ENCODE measurements around the gene TMEM151B. TPM values are rescaled to one million over a fixed set of nuclear protein-coding genes. Genes with fewer than 3 reads are reported as not detected.

TMEM151B gene
- total RNA-seq, 1 experiment from 2014 or later: not detected

DNA sequence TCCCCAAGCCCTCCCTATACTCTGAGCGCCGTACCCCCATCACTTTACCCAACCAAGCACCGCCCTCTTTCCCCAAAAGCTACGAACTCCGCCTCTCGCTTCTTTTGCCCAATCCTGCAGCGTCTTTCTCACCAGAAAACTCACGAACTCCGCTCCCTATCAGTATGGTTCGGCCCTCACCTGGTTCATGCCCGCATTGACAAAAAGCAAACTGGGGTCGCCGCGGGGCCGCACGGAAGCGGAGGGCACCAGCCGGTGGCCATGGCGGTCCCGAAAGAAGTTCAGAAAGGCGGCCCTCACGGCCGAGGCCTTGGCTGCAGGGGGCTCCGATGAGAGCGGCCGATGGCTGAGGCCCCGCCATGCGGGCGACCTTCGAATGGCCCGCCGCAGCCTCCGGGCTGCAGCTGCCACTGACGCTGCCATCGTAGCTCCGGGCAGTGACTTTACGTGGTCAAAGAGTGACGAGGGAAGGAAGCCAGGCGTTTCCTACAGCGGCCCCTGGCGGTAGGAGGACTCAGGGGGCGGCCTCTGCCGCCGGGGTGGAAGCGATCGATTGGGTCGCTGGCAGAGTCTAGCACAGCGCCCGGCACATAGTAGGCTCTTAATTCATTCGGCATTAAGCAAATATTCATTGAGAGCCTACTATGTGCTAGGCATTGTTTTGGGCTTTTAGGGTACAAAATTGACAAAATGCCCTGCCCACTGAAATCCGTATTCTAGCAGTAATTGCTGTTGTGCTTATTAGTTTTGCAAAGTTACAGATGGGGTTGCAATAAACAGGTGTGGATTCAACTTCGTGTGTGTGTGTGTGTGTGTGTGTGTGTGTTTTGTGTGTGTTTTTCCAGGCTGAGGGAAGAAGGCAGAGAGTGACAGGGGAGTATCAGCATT lies 42.9 kb downstream of the TMEM151B start, which contains the start of gene AARS2:
Gene AARS2, minus strand, starts transcription at position 447 of the 888 bp plus-strand sequence. Its CDS starts 24 bp downstream, at position 423.
- Histone ChIP-seq H2AFZ (ENCODE audit: low read depth, low read length, poor library complexity, severe bottlenecking) (peak within 1 kb of the TSS; percentile 91), H3K27ac (ENCODE audit: low read depth, low read length) (peak within 1 kb of the TSS; percentile 72), H4K20me1 (ENCODE audit: insufficient read depth) (no peaks in the 10 kb centered on the region), H3K9me3 (ENCODE audit: control insufficient read depth in 1 of 2, insufficient read depth in 1 of 2, low read depth in 1 of 2, low read length in 2 of 2) (no peaks in the 10 kb centered on the region), H3K4me2 (ENCODE audit: low read length) (peak within 1 kb of the TSS; percentile 82), H3K9me2 (ENCODE audit: insufficient read depth) (no peaks in the 10 kb centered on the region), H3K36me3 (ENCODE audit: control insufficient read depth in 1 of 2, insufficient read depth in 2 of 2, low read length in 2 of 2) (peaks cover 20 to 31% of the 10 kb centered on the region in 2 experiments; a peak in 3 of 4 replicates), H3K4me3 (replicated peaks in 1 of 2; ENCODE audit: low read depth in 1 of 2, low read length in 2 of 2) (peak within 1 kb of the TSS; percentile 97 to 98), H3K9ac (ENCODE audit: low read length) (peak within 1 kb of the TSS; percentile 86), H3K79me2 (ENCODE audit: insufficient read depth, low read length) (peaks cover 19% of the 10 kb centered on the region), H3K4me1 (ENCODE audit: control insufficient read depth in 1 of 2, insufficient read depth in 2 of 2, low read length in 2 of 2) (peaks cover 6 to 16% of the 10 kb centered on the region in 2 experiments), H3K27me3 (ENCODE audit: insufficient read depth, low read length) (peaks cover 3% of the 10 kb centered on the region; the same call in 1 of the 2 replicates)
- CTCF ChIA-PET: interaction anchor here (0.6 to 1.1 kb wide), 11 partner anchors 8 to 56 kb away, joined by 3 to 10 read pairs (median 5); partner anchors contain the start of genes SLC35B2 and TMEM151B
- POLR2A ChIA-PET: interaction anchor here (1.3 to 1.8 kb wide), 3 partner anchors 8 to 66 kb away, joined by 4 to 11 read pairs (median 5); partner anchors contain the start of gene HSP90AB1
- RAD21 ChIA-PET (ENCODE audit: low non-redundant PET in 1 of 2, low total read pairs in 2 of 2, uncharacterized antibody in 2 of 2, unreplicated experiment in 2 of 2): no interaction called here
- intact Hi-C loops (cut with micrococcal nuclease): no loop called here
- DNase-seq (ENCODE audit: low read depth, low spot score): peak; percentile 81
- peak; percentile 95 for ATAC-seq
- BruUV-seq (replicated peaks): no TSS peak
- TF ChIP-seq ZFX (IDR thresholded peaks at IDR 0.05): peak; percentile 73; the same call in 1 of the 2 replicates
- peak; percentile 73 for TF ChIP-seq POLR2A (IDR thresholded peaks at IDR 0.05; ENCODE audit: borderline replicate concordance, extremely low read depth, insufficient read depth, insufficient read length)
- TF ChIP-seq, protein P1, sequence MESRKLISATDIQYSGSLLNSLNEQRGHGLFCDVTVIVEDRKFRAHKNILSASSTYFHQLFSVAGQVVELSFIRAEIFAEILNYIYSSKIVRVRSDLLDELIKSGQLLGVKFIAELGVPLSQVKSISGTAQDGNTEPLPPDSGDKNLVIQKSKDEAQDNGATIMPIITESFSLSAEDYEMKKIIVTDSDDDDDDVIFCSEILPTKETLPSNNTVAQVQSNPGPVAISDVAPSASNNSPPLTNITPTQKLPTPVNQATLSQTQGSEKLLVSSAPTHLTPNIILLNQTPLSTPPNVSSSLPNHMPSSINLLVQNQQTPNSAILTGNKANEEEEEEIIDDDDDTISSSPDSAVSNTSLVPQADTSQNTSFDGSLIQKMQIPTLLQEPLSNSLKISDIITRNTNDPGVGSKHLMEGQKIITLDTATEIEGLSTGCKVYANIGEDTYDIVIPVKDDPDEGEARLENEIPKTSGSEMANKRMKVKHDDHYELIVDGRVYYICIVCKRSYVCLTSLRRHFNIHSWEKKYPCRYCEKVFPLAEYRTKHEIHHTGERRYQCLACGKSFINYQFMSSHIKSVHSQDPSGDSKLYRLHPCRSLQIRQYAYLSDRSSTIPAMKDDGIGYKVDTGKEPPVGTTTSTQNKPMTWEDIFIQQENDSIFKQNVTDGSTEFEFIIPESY (IDR thresholded peaks at IDR 0.05; ENCODE audit: extremely low read depth, insufficient replicate concordance, low read length): peak; percentile 72
- TF ChIP-seq SIN3A (IDR thresholded peaks at IDR 0.05; ENCODE audit: low read depth): peak; percentile 93
- peak; percentile 97 for TF ChIP-seq POLR2AphosphoS5 (IDR thresholded peaks at IDR 0.05; ENCODE audit: low read depth, low read length)
- TF ChIP-seq, protein P2, sequence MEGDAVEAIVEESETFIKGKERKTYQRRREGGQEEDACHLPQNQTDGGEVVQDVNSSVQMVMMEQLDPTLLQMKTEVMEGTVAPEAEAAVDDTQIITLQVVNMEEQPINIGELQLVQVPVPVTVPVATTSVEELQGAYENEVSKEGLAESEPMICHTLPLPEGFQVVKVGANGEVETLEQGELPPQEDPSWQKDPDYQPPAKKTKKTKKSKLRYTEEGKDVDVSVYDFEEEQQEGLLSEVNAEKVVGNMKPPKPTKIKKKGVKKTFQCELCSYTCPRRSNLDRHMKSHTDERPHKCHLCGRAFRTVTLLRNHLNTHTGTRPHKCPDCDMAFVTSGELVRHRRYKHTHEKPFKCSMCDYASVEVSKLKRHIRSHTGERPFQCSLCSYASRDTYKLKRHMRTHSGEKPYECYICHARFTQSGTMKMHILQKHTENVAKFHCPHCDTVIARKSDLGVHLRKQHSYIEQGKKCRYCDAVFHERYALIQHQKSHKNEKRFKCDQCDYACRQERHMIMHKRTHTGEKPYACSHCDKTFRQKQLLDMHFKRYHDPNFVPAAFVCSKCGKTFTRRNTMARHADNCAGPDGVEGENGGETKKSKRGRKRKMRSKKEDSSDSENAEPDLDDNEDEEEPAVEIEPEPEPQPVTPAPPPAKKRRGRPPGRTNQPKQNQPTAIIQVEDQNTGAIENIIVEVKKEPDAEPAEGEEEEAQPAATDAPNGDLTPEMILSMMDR (IDR thresholded peaks at IDR 0.05 in 2 of 3, conservative IDR thresholded peaks at IDR 0.05 in 1 of 3; ENCODE audit: borderline replicate concordance in 1 of 3, insufficient read depth in 1 of 3, low read depth in 2 of 3, low read length in 2 of 3): peak; percentile 73 to 98 (median 97)
- peak; percentile 93 for TF ChIP-seq YY1 (IDR thresholded peaks at IDR 0.05; ENCODE audit: extremely low read depth, insufficient replicate concordance, low read depth, low read length)
- no peak for TF ChIP-seq TCF7L2 (IDR thresholded peaks at IDR 0.05; ENCODE audit: borderline replicate concordance, extremely low read depth, insufficient read depth, insufficient read length)
- TF ChIP-seq CEBPB (IDR thresholded peaks at IDR 0.05; ENCODE audit: low read depth): no peak
- TF ChIP-seq EZH2 (IDR thresholded peaks at IDR 0.05): no peak
- TF ChIP-seq, protein P3, sequence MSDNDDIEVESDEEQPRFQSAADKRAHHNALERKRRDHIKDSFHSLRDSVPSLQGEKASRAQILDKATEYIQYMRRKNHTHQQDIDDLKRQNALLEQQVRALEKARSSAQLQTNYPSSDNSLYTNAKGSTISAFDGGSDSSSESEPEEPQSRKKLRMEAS (IDR thresholded peaks at IDR 0.05): peak; percentile 89
- TF ChIP-seq, protein P4, sequence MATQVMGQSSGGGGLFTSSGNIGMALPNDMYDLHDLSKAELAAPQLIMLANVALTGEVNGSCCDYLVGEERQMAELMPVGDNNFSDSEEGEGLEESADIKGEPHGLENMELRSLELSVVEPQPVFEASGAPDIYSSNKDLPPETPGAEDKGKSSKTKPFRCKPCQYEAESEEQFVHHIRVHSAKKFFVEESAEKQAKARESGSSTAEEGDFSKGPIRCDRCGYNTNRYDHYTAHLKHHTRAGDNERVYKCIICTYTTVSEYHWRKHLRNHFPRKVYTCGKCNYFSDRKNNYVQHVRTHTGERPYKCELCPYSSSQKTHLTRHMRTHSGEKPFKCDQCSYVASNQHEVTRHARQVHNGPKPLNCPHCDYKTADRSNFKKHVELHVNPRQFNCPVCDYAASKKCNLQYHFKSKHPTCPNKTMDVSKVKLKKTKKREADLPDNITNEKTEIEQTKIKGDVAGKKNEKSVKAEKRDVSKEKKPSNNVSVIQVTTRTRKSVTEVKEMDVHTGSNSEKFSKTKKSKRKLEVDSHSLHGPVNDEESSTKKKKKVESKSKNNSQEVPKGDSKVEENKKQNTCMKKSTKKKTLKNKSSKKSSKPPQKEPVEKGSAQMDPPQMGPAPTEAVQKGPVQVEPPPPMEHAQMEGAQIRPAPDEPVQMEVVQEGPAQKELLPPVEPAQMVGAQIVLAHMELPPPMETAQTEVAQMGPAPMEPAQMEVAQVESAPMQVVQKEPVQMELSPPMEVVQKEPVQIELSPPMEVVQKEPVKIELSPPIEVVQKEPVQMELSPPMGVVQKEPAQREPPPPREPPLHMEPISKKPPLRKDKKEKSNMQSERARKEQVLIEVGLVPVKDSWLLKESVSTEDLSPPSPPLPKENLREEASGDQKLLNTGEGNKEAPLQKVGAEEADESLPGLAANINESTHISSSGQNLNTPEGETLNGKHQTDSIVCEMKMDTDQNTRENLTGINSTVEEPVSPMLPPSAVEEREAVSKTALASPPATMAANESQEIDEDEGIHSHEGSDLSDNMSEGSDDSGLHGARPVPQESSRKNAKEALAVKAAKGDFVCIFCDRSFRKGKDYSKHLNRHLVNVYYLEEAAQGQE (IDR thresholded peaks at IDR 0.05; ENCODE audit: low read depth): no peak
- TF ChIP-seq FOSL1 (IDR thresholded peaks at IDR 0.05; ENCODE audit: low read depth): 0 out of 2 replicates have a peak, but pooled peaks have one; percentile 26
- TF ChIP-seq JUND (IDR thresholded peaks at IDR 0.05): peak; percentile 44; the same call in 1 of the 2 replicates
- peak; percentile 96 for TF ChIP-seq CBX3 (IDR thresholded peaks at IDR 0.05; ENCODE audit: low read depth)
- peak; percentile 74; the same call in 1 of the 2 replicates for TF ChIP-seq SRF (IDR thresholded peaks at IDR 0.05; ENCODE audit: low read depth)
- TF ChIP-seq ELF1 (IDR thresholded peaks at IDR 0.05; ENCODE audit: borderline replicate concordance, low read depth): no peak
- peak; percentile 68 for TF ChIP-seq SP1 (IDR thresholded peaks at IDR 0.05; ENCODE audit: low read depth)

Data from HCT116 (cell line).